SU-DHL-6 (cell line): ENCODE data around the gene ABCD1.
"Not testable (repeated sequence)": the region's sequence is repeated elsewhere in the genome, so short reads cannot be mapped to it uniquely, and the experiment has no call there.

Experiments used
- CTCF ChIP-seq: fragments of 200-600 bp; sonication (generic); IDR thresholded peaks from one replicate; pipeline ENCODE4 v1.5.1; 2017; ENCODE audit warnings: antibody characterized with exemption, mild to moderate bottlenecking, low read length, moderate library complexity; ENCODE audit not compliant: insufficient read depth, poor library complexity, severe bottlenecking
- EZH2phosphoT487 ChIP-seq: fragments of 200-600 bp; sonication (generic), shearing (Covaris generic); conservative IDR thresholded peaks from 2 replicates; pipeline ENCODE4 v1.6.1; 2018; ENCODE audit warnings: mild to moderate bottlenecking, antibody characterized with exemption, low read length, moderate library complexity, mixed read lengths

- TF ChIP-seq CTCF, EZH2phosphoT487: not testable (repeated sequence)
Measured at GRCh38 chrX:153742111-153742510, 17.5 kb downstream of the ABCD1 start.
